Endothelial cell of umbilical vein (primary cell): ENCODE results near the gene ALDH2. TPM values are rescaled to one million over a fixed set of nuclear protein-coding genes. Genes with fewer than 3 reads are reported as not detected.

Source experiments
- BruUV-seq: library from RNA; stranded (reverse); fragments of 400-500 nt; replicated peaks from 2 replicates; lab custom pipeline; 2021; lab: Mats Ljungman, UMichigan
- CTCF ChIA-PET: fragments of 300-600, 350-600 bp; sonication (Branson Sonifier 250); formaldehyde crosslinking; loops from one replicate; lab custom pipeline; 2021; ENCODE audit warnings: antibody characterized with exemption, inconsistent platforms; lab: Charles Lee
- POLR2A ChIA-PET: fragments of 300-600, 350-600 bp; sonication (Branson Sonifier 250); formaldehyde crosslinking; loops from one replicate; lab custom pipeline; 2021; ENCODE audit warnings: antibody characterized with exemption, inconsistent platforms; lab: Charles Lee
- DNase-seq: peaks from one replicate; pipeline ENCODE4 v3.0.0-alpha.2; 2011; ENCODE audit warnings: low read depth, low spot score
- FAIRE-seq: peaks from 2 replicates; lab custom pipeline; 2011; peaks lifted over from hg19 to GRCh38; lab: Jason Lieb, UNC
- H2AFZ ChIP-seq: 2 replicates; pipeline ENCODE4 v1.6.0; 2012; ENCODE audit warnings: low read depth, low read length, control low read depth, inconsistent platforms
- H3K27ac ChIP-seq: 2 replicates; pipeline ENCODE4 v1.5.1; 2011; ENCODE audit warnings: low read depth, mild to moderate bottlenecking, control low read depth, low read length, moderate library complexity; ENCODE audit not compliant: insufficient read depth
- H3K27me3 ChIP-seq, 2 experiments: 2 replicates each; pipeline versions ENCODE4 v1.6.0 to v1.6.1; 2011; ENCODE audit warnings: low read length in 2 of 2, mixed read lengths in 1 of 2; ENCODE audit not compliant: control insufficient read depth in 2 of 2, insufficient read depth in 2 of 2
- H3K36me3 ChIP-seq, 2 experiments: 2 replicates in 1 of 2; 3 replicates in 1 of 2; pipeline ENCODE4 v1.5.1; 2011; ENCODE audit warnings: low read length in 2 of 2, mild to moderate bottlenecking in 1 of 2, moderate library complexity in 1 of 2; ENCODE audit not compliant: control insufficient read depth in 2 of 2, insufficient read depth in 2 of 2; ENCODE audit errors: extremely low read depth in 1 of 2
- H3K4me1 ChIP-seq: 3 replicates; pipeline ENCODE4 v1.5.1; 2011; ENCODE audit warnings: mild to moderate bottlenecking, low read length; ENCODE audit not compliant: control insufficient read depth, insufficient read depth; ENCODE audit errors: extremely low read depth
- H3K4me2 ChIP-seq: 2 replicates; pipeline ENCODE4 v1.6.1; 2011; ENCODE audit warnings: low read length, control low read depth, mixed read lengths; ENCODE audit not compliant: insufficient read depth
- H3K4me3 ChIP-seq, 3 experiments: fragments of 200-600 bp in 1 of 3; sonication (generic), shearing (Covaris generic) in 1 of 3; replicated peaks in 1 of 3; 2 replicates each; pipeline ENCODE4 v1.5.1; 2011 to 2016; ENCODE audit warnings: control low read depth in 3 of 3, low read length in 3 of 3, mild to moderate bottlenecking in 2 of 3, inconsistent platforms in 1 of 3, low read depth in 1 of 3, moderate library complexity in 1 of 3; ENCODE audit not compliant: insufficient read depth in 1 of 3
- H3K79me2 ChIP-seq: 2 replicates; pipeline ENCODE4 v1.6.0; 2012; ENCODE audit warnings: low read length, inconsistent platforms; ENCODE audit not compliant: control insufficient read depth, insufficient read depth
- H3K9ac ChIP-seq: replicated peaks from 2 replicates; pipeline ENCODE3; 2011; ENCODE audit warnings: low read length, control low read depth; ENCODE audit not compliant: insufficient read depth; ENCODE audit errors: extremely low read depth
- H3K9me1 ChIP-seq: replicated peaks from 3 replicates; pipeline ENCODE4 v1.6.0; 2011; ENCODE audit warnings: mild to moderate bottlenecking, low read length; ENCODE audit not compliant: control insufficient read depth, insufficient read depth; ENCODE audit errors: extremely low read depth
- H3K9me3 ChIP-seq: replicated peaks from 2 replicates; pipeline ENCODE4 v1.5.1; 2012; ENCODE audit warnings: low read length, inconsistent platforms; ENCODE audit not compliant: control insufficient read depth, insufficient read depth
- H4K20me1 ChIP-seq: replicated peaks from 2 replicates; pipeline ENCODE3; 2011; ENCODE audit warnings: mild to moderate bottlenecking, low read length; ENCODE audit not compliant: control insufficient read depth, insufficient read depth; ENCODE audit errors: extremely low read depth
- EZH2 ChIP-seq: IDR thresholded peaks from 2 replicates; pipeline ENCODE4 v1.6.1; 2012; ENCODE audit warnings: borderline replicate concordance, low read depth, mild to moderate bottlenecking, moderate library complexity, low read length, inconsistent platforms; ENCODE audit not compliant: severe bottlenecking
- FOS ChIP-seq: IDR thresholded peaks from 2 replicates; pipeline ENCODE4 v1.6.1; 2011; ENCODE audit warnings: mild to moderate bottlenecking, low read length, moderate library complexity, borderline replicate concordance; ENCODE audit not compliant: insufficient read depth
- GATA2 ChIP-seq: IDR thresholded peaks from 2 replicates; pipeline ENCODE4 v1.7.0; 2011; ENCODE audit warnings: low read depth, mild to moderate bottlenecking, moderate library complexity, mixed read lengths, low read length; ENCODE audit not compliant: insufficient read length, insufficient read depth
- JUN ChIP-seq: IDR thresholded peaks from 2 replicates; pipeline ENCODE4 v1.6.1; 2011; ENCODE audit warnings: borderline replicate concordance, low read depth; ENCODE audit not compliant: insufficient read length, insufficient read depth
- MYC ChIP-seq: IDR thresholded peaks from one replicate; pipeline ENCODE4 v1.6.1; 2011; ENCODE audit warnings: mild to moderate bottlenecking, low read depth, low read length
- POLR2A ChIP-seq: IDR thresholded peaks from 2 replicates; pipeline ENCODE4 v1.6.1; 2012; ENCODE audit warnings: low read depth, mild to moderate bottlenecking, control low read depth, low read length
- POLR2AphosphoS5 ChIP-seq: IDR thresholded peaks from 2 replicates; pipeline ENCODE4 v1.6.1; 2012; ENCODE audit warnings: low read depth, mild to moderate bottlenecking, control low read depth, low read length, moderate library complexity; ENCODE audit not compliant: insufficient read depth
- dilution Hi-C: fragments of 300-500 bp; cut with MboI; formaldehyde crosslinking; loops from one replicate; pipeline ENCODE4 v1.15.0; 2019; ENCODE audit warnings: low sequenced_read_pairs; ENCODE audit not compliant: extremely low pct_ligation_motif_present
- intact Hi-C: fragments of 100-400 bp; cut with micrococcal nuclease; formaldehyde crosslinking; loops from one replicate; pipeline ENCODE4 v1.10.0; 2022
- polyA plus RNA-seq, 4 experiments: library from polyadenylated mRNA; depleted of rRNA in 3 of 4; stranded (reverse) in 3 of 4; unstranded in 1 of 4; fragments of >200 nt; gene quantifications; 2 replicates each; pipeline versions ENCODE4 v1.2.1 to v1.2.3, GENCODE V29; 2011 to 2012; ENCODE audit warnings: missing spikeins in 1 of 4
- total RNA-seq: library from RNA; stranded (reverse); gene quantifications from 2 replicates; pipeline ENCODE4 v1.2.3, GENCODE V29; 2021
- TF ChIP-seq, protein P1 (sequence below): IDR thresholded peaks from 2 replicates; pipeline ENCODE4 v1.6.1; 2011; ENCODE audit not compliant: insufficient read depth, insufficient read length
- TF ChIP-seq, protein P2 (sequence below), 2 donors: IDR thresholded peaks; 1 replicate in 1 of 2; 2 replicates in 1 of 2; pipeline ENCODE4 v1.5.1; 2011; ENCODE audit warnings: low read length in 2 of 2, mild to moderate bottlenecking in 2 of 2, moderate library complexity in 2 of 2, control low read depth in 1 of 2, inconsistent platforms in 1 of 2, low read depth in 1 of 2; ENCODE audit not compliant: insufficient read depth in 1 of 2; ENCODE audit errors: extremely low read depth in 1 of 2

The ALDH2 gene
- total and polyA plus RNA-seq, 2 donors (not counting 3 experiments of a cell fraction or from before 2014, with no cell fraction given) = 69.5 to 86.5 TPM

DNA sequence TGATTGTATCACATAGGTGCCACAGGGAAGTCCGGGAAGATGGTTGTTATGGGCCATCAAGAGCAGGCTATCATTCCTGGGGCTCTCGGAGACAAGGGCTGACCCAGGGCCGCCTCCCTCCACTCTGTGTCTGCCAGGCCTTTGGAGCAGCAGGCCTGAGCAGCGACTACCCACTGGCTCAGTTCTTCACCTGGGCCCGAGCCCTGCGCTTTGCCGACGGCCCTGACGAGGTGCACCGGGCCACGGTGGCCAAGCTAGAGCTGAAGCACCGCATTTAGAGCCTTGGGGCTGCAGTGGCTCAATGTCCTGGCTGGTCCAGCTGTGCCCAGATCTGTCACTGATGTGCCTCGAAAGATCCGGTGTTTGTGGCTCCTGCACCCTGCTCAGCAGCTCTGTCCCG, 10.5 kb upstream of the ALDH2 start:
- H3K4me1 ChIP-seq = no peaks in the 10 kb centered on the region
- no peak overlapping the region for H3K9ac ChIP-seq
- no peaks in the 10 kb centered on the region for H3K9me1 ChIP-seq
- no peak overlapping the region for H3K27ac ChIP-seq
- CTCF ChIA-PET = interaction anchor here (7.2 kb wide), 1 partner anchor 58 kb away, joined by 262 read pairs; no protein-coding TSS in a partner anchor
- POLR2A ChIA-PET = no interaction called here
- no peaks in the 10 kb centered on the region for H3K79me2 ChIP-seq
- TF ChIP-seq, protein P1, sequence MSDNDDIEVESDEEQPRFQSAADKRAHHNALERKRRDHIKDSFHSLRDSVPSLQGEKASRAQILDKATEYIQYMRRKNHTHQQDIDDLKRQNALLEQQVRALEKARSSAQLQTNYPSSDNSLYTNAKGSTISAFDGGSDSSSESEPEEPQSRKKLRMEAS = no peak
- TF ChIP-seq EZH2 = no peak
- TF ChIP-seq JUN = no peak
- no peak for TF ChIP-seq GATA2
- TF ChIP-seq MYC = no peak
- TF ChIP-seq POLR2A = no peak
- dilution Hi-C loops (no loop called here), intact Hi-C loops (no loop called here)
- no peak for FAIRE-seq
- H3K36me3 ChIP-seq = peaks cover 0 to 4% of the 10 kb centered on the region in 2 experiments
- DNase-seq = no peak
- no peaks in the 10 kb centered on the region for H3K9me3 ChIP-seq
- H3K4me2 ChIP-seq = no peak overlapping the region
- no peak overlapping the region for H3K4me3 ChIP-seq
- no TSS peak for BruUV-seq
- no peaks in the 10 kb centered on the region for H4K20me1 ChIP-seq
- no peaks in the 10 kb centered on the region for H3K27me3 ChIP-seq
- no peak overlapping the region for H2AFZ ChIP-seq

DNA sequence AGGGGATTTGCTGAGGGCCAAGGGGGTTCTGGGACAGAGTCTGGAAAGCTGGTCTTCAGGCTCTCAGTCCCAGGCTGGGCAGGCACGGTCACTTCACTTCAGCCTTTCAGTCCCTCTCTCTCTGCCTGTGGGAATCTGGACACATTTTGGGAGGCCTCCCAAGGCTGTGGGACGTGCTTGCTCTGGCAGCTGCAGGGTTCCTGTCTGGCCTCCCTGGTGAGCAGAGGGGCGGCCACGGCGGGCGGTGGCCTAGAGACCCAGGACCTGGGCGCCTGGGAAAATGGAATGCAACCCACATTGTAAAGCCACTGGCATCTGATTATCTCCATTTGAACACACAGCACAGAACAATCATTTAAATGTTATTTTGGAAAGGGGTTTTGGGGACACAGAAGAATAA, 10.1 kb upstream of the ALDH2 start:
- Histone ChIP-seq H4K20me1 (no peaks in the 10 kb centered on the region), H3K27ac (no peak overlapping the region), H3K9me1 (no peaks in the 10 kb centered on the region), H3K9ac (no peak overlapping the region), H3K36me3 (peaks cover 0 to 4% of the 10 kb centered on the region in 2 experiments), H2AFZ (no peak overlapping the region), H3K9me3 (no peaks in the 10 kb centered on the region), H3K4me3 (no peak overlapping the region), H3K4me1 (no peaks in the 10 kb centered on the region), H3K4me2 (no peak overlapping the region), H3K79me2 (no peaks in the 10 kb centered on the region), H3K27me3 (no peaks in the 10 kb centered on the region)
- TF ChIP-seq POLR2AphosphoS5 = no peak
- TF ChIP-seq MYC = no peak
- TF ChIP-seq GATA2 = no peak
- no peak for TF ChIP-seq POLR2A
- TF ChIP-seq, protein P2, sequence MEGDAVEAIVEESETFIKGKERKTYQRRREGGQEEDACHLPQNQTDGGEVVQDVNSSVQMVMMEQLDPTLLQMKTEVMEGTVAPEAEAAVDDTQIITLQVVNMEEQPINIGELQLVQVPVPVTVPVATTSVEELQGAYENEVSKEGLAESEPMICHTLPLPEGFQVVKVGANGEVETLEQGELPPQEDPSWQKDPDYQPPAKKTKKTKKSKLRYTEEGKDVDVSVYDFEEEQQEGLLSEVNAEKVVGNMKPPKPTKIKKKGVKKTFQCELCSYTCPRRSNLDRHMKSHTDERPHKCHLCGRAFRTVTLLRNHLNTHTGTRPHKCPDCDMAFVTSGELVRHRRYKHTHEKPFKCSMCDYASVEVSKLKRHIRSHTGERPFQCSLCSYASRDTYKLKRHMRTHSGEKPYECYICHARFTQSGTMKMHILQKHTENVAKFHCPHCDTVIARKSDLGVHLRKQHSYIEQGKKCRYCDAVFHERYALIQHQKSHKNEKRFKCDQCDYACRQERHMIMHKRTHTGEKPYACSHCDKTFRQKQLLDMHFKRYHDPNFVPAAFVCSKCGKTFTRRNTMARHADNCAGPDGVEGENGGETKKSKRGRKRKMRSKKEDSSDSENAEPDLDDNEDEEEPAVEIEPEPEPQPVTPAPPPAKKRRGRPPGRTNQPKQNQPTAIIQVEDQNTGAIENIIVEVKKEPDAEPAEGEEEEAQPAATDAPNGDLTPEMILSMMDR (IDR thresholded peaks at IDR 0.05; ENCODE audit: extremely low read depth in 1 of 2, insufficient read depth in 1 of 2, low read depth in 1 of 2, low read length in 2 of 2) = no peak
- TF ChIP-seq, protein P1 = no peak
- TF ChIP-seq FOS = no peak
- TF ChIP-seq EZH2 = no peak
- no peak for FAIRE-seq
- intact Hi-C loops = no loop called here
- BruUV-seq = no TSS peak
- dilution Hi-C loops = no loop called here
- ChIA-PET CTCF (interaction anchor here (1.0 to 7.2 kb wide), 2 partner anchors 29 to 58 kb away, joined by 3 to 262 read pairs; no protein-coding TSS in a partner anchor), POLR2A (no interaction called here)
- DNase-seq = no peak
